Measurements from ENCODE around the gene MME. TPM values are rescaled to one million over a fixed set of nuclear protein-coding genes. Genes with fewer than 3 reads are reported as not detected.

MME gene
- total RNA-seq, 2 donors from 2014 or later: 0.18 to 0.45 TPM

DNA sequence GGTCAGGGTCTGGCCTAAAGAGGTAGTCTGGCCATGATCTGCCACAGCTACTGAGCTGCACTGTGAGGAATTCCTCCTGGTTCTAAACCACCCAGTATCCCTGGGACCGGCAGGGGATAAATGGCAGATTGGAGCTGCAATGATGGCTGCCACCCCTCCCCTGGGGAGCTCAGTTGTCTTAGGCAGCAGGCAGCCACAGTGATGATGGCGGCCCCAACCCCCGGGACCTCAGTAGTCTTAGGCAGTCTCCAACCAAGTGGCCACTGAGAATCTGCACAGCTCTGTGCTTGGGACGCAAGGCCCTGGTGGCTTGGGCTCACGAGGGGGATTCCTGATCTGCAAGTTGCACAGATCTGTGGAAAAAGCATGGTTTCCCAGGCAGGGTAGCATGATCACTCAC, 145.3 kb downstream of the MME start:
- no peak overlapping the region for H3K27ac Mint-ChIP-seq
- no peaks in the 10 kb centered on the region for H3K9me3 ChIP-seq (ENCODE audit: control insufficient read depth, low read length, poor library complexity, severe bottlenecking)
- no peaks in the 10 kb centered on the region for H3K4me1 Mint-ChIP-seq
- no peaks in the 10 kb centered on the region for H3K27me3 Mint-ChIP-seq
- no peak overlapping the region for H3K4me3 Mint-ChIP-seq
- ATAC-seq (no peak), DNase-seq (no peak)
- no peaks in the 10 kb centered on the region for H3K36me3 Mint-ChIP-seq (ENCODE audit: low read depth)

GRCh38 chr3:155227141-155227540, 147.0 kb downstream of the MME start:
- DNase-seq (no peak), ATAC-seq (no peak)
- no peaks in the 10 kb centered on the region for H3K36me3 Mint-ChIP-seq (ENCODE audit: low read depth)
- no peaks in the 10 kb centered on the region for H3K4me1 Mint-ChIP-seq
- H3K4me3 Mint-ChIP-seq: no peak overlapping the region
- no peaks in the 10 kb centered on the region for H3K27me3 Mint-ChIP-seq
- H3K27ac Mint-ChIP-seq: no peak overlapping the region
- H3K9me3 ChIP-seq (ENCODE audit: control insufficient read depth, low read length, poor library complexity, severe bottlenecking): no peaks in the 10 kb centered on the region

GRCh38 chr3:155228676-155229075, 148.6 kb downstream of the MME start:
- no peaks in the 10 kb centered on the region for H3K9me3 ChIP-seq (ENCODE audit: control insufficient read depth, low read length, poor library complexity, severe bottlenecking)
- Mint-ChIP-seq H3K4me3 (no peak overlapping the region), H3K27me3 (no peaks in the 10 kb centered on the region), H3K27ac (no peak overlapping the region), H3K4me1 (no peaks in the 10 kb centered on the region), H3K36me3 (ENCODE audit: low read depth) (no peaks in the 10 kb centered on the region)
- DNase-seq: no peak
- ATAC-seq: no peak

GRCh38 chr3:155229086-155229485, 149.0 kb downstream of the MME start:
- H3K27ac Mint-ChIP-seq: no peak overlapping the region
- ATAC-seq (no peak), DNase-seq (no peak)
- no peaks in the 10 kb centered on the region for H3K9me3 ChIP-seq (ENCODE audit: control insufficient read depth, low read length, poor library complexity, severe bottlenecking)
- H3K4me1 Mint-ChIP-seq: no peaks in the 10 kb centered on the region
- no peaks in the 10 kb centered on the region for H3K36me3 Mint-ChIP-seq (ENCODE audit: low read depth)
- no peak overlapping the region for H3K4me3 Mint-ChIP-seq
- no peaks in the 10 kb centered on the region for H3K27me3 Mint-ChIP-seq

GRCh38 chr3:155230382-155230781, 150.3 kb downstream of the MME start:
- Mint-ChIP-seq H3K27me3 (no peaks in the 10 kb centered on the region), H3K36me3 (ENCODE audit: low read depth) (no peaks in the 10 kb centered on the region), H3K27ac (no peak overlapping the region), H3K4me1 (no peaks in the 10 kb centered on the region), H3K4me3 (no peak overlapping the region)
- DNase-seq (no peak), ATAC-seq (no peak)
- H3K9me3 ChIP-seq (ENCODE audit: control insufficient read depth, low read length, poor library complexity, severe bottlenecking): no peaks in the 10 kb centered on the region

- Mint-ChIP-seq H3K4me1 (no peaks in the 10 kb centered on the region), H3K27ac (no peak overlapping the region), H3K4me3 (no peak overlapping the region), H3K36me3 (ENCODE audit: low read depth) (no peaks in the 10 kb centered on the region), H3K27me3 (no peaks in the 10 kb centered on the region)
- H3K9me3 ChIP-seq (ENCODE audit: control insufficient read depth, low read length, poor library complexity, severe bottlenecking): no peaks in the 10 kb centered on the region
- ATAC-seq (no peak), DNase-seq (no peak)
Observed at GRCh38 chr3:155231792-155232191, 151.7 kb downstream of the MME start.

GRCh38 chr3:155232605-155233004, 152.5 kb downstream of the MME start:
- Mint-ChIP-seq H3K4me3 (no peak overlapping the region), H3K27ac (no peak overlapping the region), H3K36me3 (ENCODE audit: low read depth) (no peaks in the 10 kb centered on the region), H3K27me3 (no peaks in the 10 kb centered on the region), H3K4me1 (no peaks in the 10 kb centered on the region)
- no peaks in the 10 kb centered on the region for H3K9me3 ChIP-seq (ENCODE audit: control insufficient read depth, low read length, poor library complexity, severe bottlenecking)
- no peak for ATAC-seq
- no peak for DNase-seq

GRCh38 chr3:155233213-155233612, 153.1 kb downstream of the MME start:
- DNase-seq (no peak), ATAC-seq (no peak)
- H3K9me3 ChIP-seq (ENCODE audit: control insufficient read depth, low read length, poor library complexity, severe bottlenecking): no peaks in the 10 kb centered on the region
- H3K27me3 Mint-ChIP-seq: no peaks in the 10 kb centered on the region
- H3K4me1 Mint-ChIP-seq: no peaks in the 10 kb centered on the region
- no peaks in the 10 kb centered on the region for H3K36me3 Mint-ChIP-seq (ENCODE audit: low read depth)
- H3K4me3 Mint-ChIP-seq: no peak overlapping the region
- H3K27ac Mint-ChIP-seq: no peak overlapping the region

Other genes starting within 250 kb of the MME start
- gene STRIT1, start 213.4 kb downstream of the MME start, total RNA-seq: not detected